Mesenchymal stem cell (in vitro differentiated cells and primary cell): ENCODE data around the gene C2CD3.

Experiments used
- DNase-seq: peaks from one replicate; pipeline ENCODE4 v3.0.0-alpha.2; 2013
- H2AFZ ChIP-seq: one replicate; pipeline ENCODE4 v1.6.1; 2013; ENCODE audit warnings: low read depth, mild to moderate bottlenecking, control low read depth, inconsistent platforms, low read length, moderate library complexity
- H2AK5ac ChIP-seq: 2 replicates; pipeline ENCODE4 v1.6.1; 2013; ENCODE audit warnings: low read length, moderate library complexity, mild to moderate bottlenecking, inconsistent platforms; ENCODE audit not compliant: severe bottlenecking
- H2BK120ac ChIP-seq: one replicate; pipeline ENCODE4 v1.6.1; 2013; ENCODE audit warnings: low read depth, mild to moderate bottlenecking, inconsistent platforms, low read length, moderate library complexity
- H2BK12ac ChIP-seq, 2 experiments: one replicate each; pipeline ENCODE4 v1.6.1; 2013; ENCODE audit warnings: inconsistent platforms in 2 of 2, low read length in 2 of 2, mild to moderate bottlenecking in 2 of 2, moderate library complexity in 2 of 2, control low read depth in 1 of 2
- H2BK15ac ChIP-seq: one replicate; pipeline ENCODE4 v1.6.1; 2013; ENCODE audit warnings: mild to moderate bottlenecking, low read depth, inconsistent platforms; ENCODE audit not compliant: poor library complexity, severe bottlenecking
- H2BK5ac ChIP-seq: 2 replicates; pipeline ENCODE4 v1.6.1; 2013; ENCODE audit warnings: low read depth, mild to moderate bottlenecking, low read length, control low read depth, inconsistent platforms; ENCODE audit not compliant: poor library complexity, severe bottlenecking
- H3K14ac ChIP-seq, 2 experiments: one replicate each; pipeline ENCODE4 v1.6.1; 2013; ENCODE audit warnings: inconsistent platforms in 2 of 2, low read length in 2 of 2, control low read depth in 1 of 2, mild to moderate bottlenecking in 1 of 2, moderate library complexity in 1 of 2
- H3K18ac ChIP-seq, 2 experiments: one replicate each; pipeline ENCODE4 v1.6.1; 2013; ENCODE audit warnings: inconsistent platforms in 2 of 2, low read length in 2 of 2, control low read depth in 1 of 2, low read depth in 1 of 2, mild to moderate bottlenecking in 1 of 2
- H3K23ac ChIP-seq, 2 experiments: one replicate each; pipeline ENCODE4 v1.6.1; 2013; ENCODE audit warnings: inconsistent platforms in 2 of 2, low read length in 2 of 2, mild to moderate bottlenecking in 2 of 2, moderate library complexity in 2 of 2, control low read depth in 1 of 2
- H3K27ac ChIP-seq: 2 replicates; pipeline ENCODE4 v1.5.1; 2013; ENCODE audit warnings: mild to moderate bottlenecking, moderate library complexity, low read length, control low read depth, inconsistent platforms; ENCODE audit not compliant: poor library complexity, severe bottlenecking
- H3K27me3 ChIP-seq, 2 experiments: 2 replicates each; pipeline versions ENCODE4 v1.6.1 to v1.7.0; 2013; ENCODE audit warnings: low read length in 2 of 2, mild to moderate bottlenecking in 2 of 2, moderate library complexity in 2 of 2, control low read depth in 1 of 2, inconsistent platforms in 1 of 2; ENCODE audit not compliant: control insufficient read depth in 1 of 2, insufficient read depth in 1 of 2
- H3K36me3 ChIP-seq, 2 experiments: 2 replicates each; pipeline versions ENCODE4 v1.6.1 to v1.7.0; 2013; ENCODE audit warnings: low read length in 2 of 2, control low read depth in 1 of 2, inconsistent platforms in 1 of 2, low read depth in 1 of 2, mild to moderate bottlenecking in 1 of 2; ENCODE audit not compliant: insufficient read depth in 2 of 2, control insufficient read depth in 1 of 2
- H3K4ac ChIP-seq, 2 experiments: one replicate each; pipeline ENCODE4 v1.6.1; 2013; ENCODE audit warnings: inconsistent platforms in 2 of 2, low read length in 2 of 2, mild to moderate bottlenecking in 2 of 2, moderate library complexity in 2 of 2, control low read depth in 1 of 2, low read depth in 1 of 2
- H3K4me1 ChIP-seq: 2 replicates; pipeline ENCODE4 v1.6.1; 2013; ENCODE audit warnings: low read depth, low read length, control low read depth; ENCODE audit not compliant: control insufficient read depth, insufficient read depth
- H3K4me2 ChIP-seq: 2 replicates; pipeline ENCODE4 v1.6.1; 2013; ENCODE audit warnings: low read length, mild to moderate bottlenecking, inconsistent platforms; ENCODE audit not compliant: poor library complexity, severe bottlenecking
- H3K4me3 ChIP-seq, 2 experiments: 2 replicates each; pipeline versions ENCODE4 v1.5.1 to v1.7.0; 2013; ENCODE audit warnings: low read length in 2 of 2, mild to moderate bottlenecking in 2 of 2, control low read depth in 1 of 2, low read depth in 1 of 2; ENCODE audit not compliant: insufficient read depth in 1 of 2
- H3K79me1 ChIP-seq: replicated peaks from 2 replicates; pipeline ENCODE4 v1.6.1; 2013; ENCODE audit warnings: mild to moderate bottlenecking, control low read depth, low read length, inconsistent platforms; ENCODE audit not compliant: poor library complexity, severe bottlenecking
- H3K9ac ChIP-seq: 2 replicates; pipeline ENCODE4 v1.7.0; 2013; ENCODE audit warnings: mild to moderate bottlenecking, low read length, moderate library complexity
- H3K9me3 ChIP-seq: 2 replicates; pipeline ENCODE4 v1.7.0; 2013; ENCODE audit warnings: mild to moderate bottlenecking, low read length; ENCODE audit not compliant: control insufficient read depth
- H4K8ac ChIP-seq: one replicate; pipeline ENCODE4 v1.6.1; 2013; ENCODE audit warnings: inconsistent platforms, mild to moderate bottlenecking, low read length, moderate library complexity
- H4K91ac ChIP-seq: one replicate; pipeline ENCODE4 v1.6.1; 2013; ENCODE audit warnings: mild to moderate bottlenecking, low read length, inconsistent platforms
- WGBS: methylation state at CpG from one replicate; pipeline ENCODE4 v1.1.7; 2013; ENCODE audit warnings: mixed read lengths; 5-methylcytosine and 5-hydroxymethylcytosine counted together

The C2CD3 gene

GRCh38 chr11:73969991-73970800, 200.6 kb downstream of the C2CD3 start:
- Histone ChIP-seq H4K8ac (no peak overlapping the region), H2AFZ (no peak overlapping the region), H2BK12ac (no peak overlapping the region), H3K4me1 (peaks cover 3% of the 10 kb centered on the region), H3K4ac (no peak overlapping the region), H3K4me2 (no peak overlapping the region), H4K91ac (no peak overlapping the region), H3K18ac (no peak overlapping the region), H3K23ac (no peak overlapping the region), H2BK5ac (no peak overlapping the region), H2BK15ac (no peak overlapping the region), H2BK120ac (no peak overlapping the region), H3K4me3 (no peak overlapping the region), H3K14ac (no peak overlapping the region), H3K36me3 (peaks cover 0 to 33% of the 10 kb centered on the region in 2 experiments), H3K9ac (no peak overlapping the region), H3K27me3 (peaks cover 0 to 14% of the 10 kb centered on the region in 2 experiments), H3K27ac (no peak overlapping the region), H2AK5ac (no peak overlapping the region), H3K9me3 (no peaks in the 10 kb centered on the region), H3K79me1 (no peaks in the 10 kb centered on the region)
- WGBS = 84% methylated on average over 8 of the region's 13 CpGs
- DNase-seq = no peak

DNA sequence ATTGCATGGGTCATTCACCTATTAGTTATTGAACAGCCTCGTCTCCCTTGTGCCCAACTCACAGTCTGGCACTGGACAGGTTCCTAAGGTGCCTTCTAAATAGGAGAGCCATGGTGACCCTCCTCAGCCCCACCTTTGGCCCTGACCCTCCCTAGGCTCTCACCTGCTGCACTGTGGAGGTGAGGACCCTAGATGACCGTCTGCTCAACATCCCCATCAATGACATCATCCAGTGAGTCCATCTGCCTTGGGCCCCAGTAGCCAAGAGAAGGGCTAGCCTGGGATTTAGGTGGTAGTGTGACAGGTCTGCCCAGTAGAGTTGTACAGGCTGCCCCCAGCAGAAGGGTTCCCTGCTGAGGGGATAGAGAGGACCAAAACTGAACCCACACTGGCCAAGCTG, 201.7 kb downstream of the C2CD3 start:
- no peak for DNase-seq
- no peak overlapping the region for H2BK12ac ChIP-seq
- H3K23ac ChIP-seq = no peak overlapping the region
- no peak overlapping the region for H2BK5ac ChIP-seq
- no peaks in the 10 kb centered on the region for H3K9me3 ChIP-seq
- no peak overlapping the region for H3K18ac ChIP-seq
- peaks cover 0 to 22% of the 10 kb centered on the region in 2 experiments for H3K36me3 ChIP-seq
- WGBS = 97% methylated on average over 1 of the region's 2 CpGs
- H3K27ac ChIP-seq = no peak overlapping the region
- no peak overlapping the region for H2BK120ac ChIP-seq
- no peak overlapping the region for H3K4me3 ChIP-seq
- H3K27me3 ChIP-seq = peaks cover 0 to 21% of the 10 kb centered on the region in 2 experiments
- no peak overlapping the region for H3K4me2 ChIP-seq
- no peak overlapping the region for H4K8ac ChIP-seq
- H2BK15ac ChIP-seq = no peak overlapping the region
- H3K79me1 ChIP-seq = peaks cover 1% of the 10 kb centered on the region
- no peak overlapping the region for H3K9ac ChIP-seq
- H3K14ac ChIP-seq = no peak overlapping the region
- H3K4me1 ChIP-seq = peaks cover 5% of the 10 kb centered on the region
- no peak overlapping the region for H3K4ac ChIP-seq
- no peak overlapping the region for H2AK5ac ChIP-seq
- H2AFZ ChIP-seq = no peak overlapping the region
- peak overlapping the region; percentile 62 for H4K91ac ChIP-seq

DNA sequence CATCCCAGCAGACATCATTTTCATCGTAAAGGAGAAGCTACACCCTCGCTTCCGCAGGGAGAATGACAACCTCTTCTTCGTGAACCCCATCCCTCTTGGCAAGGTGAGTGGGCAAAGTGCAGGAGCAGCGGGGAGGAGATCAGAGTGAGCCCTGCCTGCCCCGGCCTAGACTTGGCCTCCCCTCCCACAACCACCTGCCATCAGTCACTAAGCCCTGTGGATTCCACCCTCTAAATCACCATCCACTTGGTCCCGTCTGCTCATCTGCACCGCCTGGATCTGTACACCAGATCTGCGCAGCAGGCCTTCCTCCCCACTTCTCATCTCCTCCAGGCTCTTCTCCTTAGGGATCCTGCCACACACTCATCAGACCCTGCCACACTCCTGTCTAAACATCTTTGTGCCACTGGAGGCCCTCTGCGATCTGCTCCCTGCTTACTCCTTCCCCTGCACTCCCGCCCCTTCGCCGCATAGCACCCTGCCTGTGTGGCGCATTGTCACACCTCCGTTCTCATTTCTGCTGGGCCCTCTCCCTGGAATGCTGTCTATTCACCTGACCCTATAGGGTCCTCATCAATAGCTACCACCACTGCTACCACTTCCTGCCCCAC, 202.3 kb downstream of the C2CD3 start:
- H2BK120ac ChIP-seq = no peak overlapping the region
- no peak overlapping the region for H3K27ac ChIP-seq
- no peaks in the 10 kb centered on the region for H3K9me3 ChIP-seq
- no peak overlapping the region for H3K9ac ChIP-seq
- no peak overlapping the region for H3K14ac ChIP-seq
- H3K4me1 ChIP-seq = peaks cover 7% of the 10 kb centered on the region
- no peak overlapping the region for H2BK5ac ChIP-seq
- peaks cover 0 to 27% of the 10 kb centered on the region in 2 experiments for H3K27me3 ChIP-seq
- H3K4ac ChIP-seq = no peak overlapping the region
- H2AK5ac ChIP-seq = no peak overlapping the region
- 90% methylated on average over 15 of the region's 15 CpGs for WGBS
- peaks cover 0 to 21% of the 10 kb centered on the region in 2 experiments for H3K36me3 ChIP-seq
- H3K4me2 ChIP-seq = no peak overlapping the region
- H3K18ac ChIP-seq = no peak overlapping the region
- H2BK12ac ChIP-seq = no peak overlapping the region
- H2BK15ac ChIP-seq = no peak overlapping the region
- H2AFZ ChIP-seq = no peak overlapping the region
- H3K79me1 ChIP-seq = peaks cover 4% of the 10 kb centered on the region
- DNase-seq = no peak
- H3K4me3 ChIP-seq = no peak overlapping the region
- H4K8ac ChIP-seq = no peak overlapping the region
- no peak overlapping the region for H3K23ac ChIP-seq
- no peak overlapping the region for H4K91ac ChIP-seq

- Histone ChIP-seq H3K27me3 (peaks cover 0 to 34% of the 10 kb centered on the region in 2 experiments), H3K4me1 (peaks cover 8% of the 10 kb centered on the region), H3K4ac (no peak overlapping the region), H2BK5ac (no peak overlapping the region), H3K4me2 (no peak overlapping the region), H2BK120ac (no peak overlapping the region), H4K8ac (no peak overlapping the region), H3K79me1 (peaks cover 4% of the 10 kb centered on the region), H2AK5ac (no peak overlapping the region), H2BK15ac (no peak overlapping the region), H3K9me3 (no peaks in the 10 kb centered on the region), H3K14ac (no peak overlapping the region), H3K23ac (no peak overlapping the region), H3K36me3 (peaks cover 0 to 19% of the 10 kb centered on the region in 2 experiments), H4K91ac (no peak overlapping the region), H2BK12ac (no peak overlapping the region), H2AFZ (no peak overlapping the region), H3K18ac (no peak overlapping the region), H3K27ac (no peak overlapping the region), H3K9ac (no peak overlapping the region), H3K4me3 (no peak overlapping the region)
- 89% methylated on average over 1 of the region's 2 CpGs for WGBS
- no peak for DNase-seq
Observed at GRCh38 chr11:73965764-73966121, 205.1 kb downstream of the C2CD3 start.
